H9 (cell line): ENCODE measurements around the gene RUNX2. TPM values are rescaled to one million over a fixed set of nuclear protein-coding genes. Genes with fewer than 3 reads are reported as not detected.
A peak's percentile ranks its signal among the peaks of the same experiment; 100 is the strongest.

Experiments
- DNase-seq: peaks from one replicate; pipeline ENCODE4 v3.0.0-alpha.2; 2017
- H2AFZ ChIP-seq: one replicate; pipeline ENCODE4 v1.6.1; 2013; ENCODE audit warnings: mild to moderate bottlenecking, low read length, control low read depth, moderate library complexity
- H2AK5ac ChIP-seq: 2 replicates; pipeline ENCODE4 v1.6.1; 2013; ENCODE audit warnings: low read length, control low read depth, mixed read lengths; ENCODE audit not compliant: insufficient read length
- H2BK120ac ChIP-seq: one replicate; pipeline ENCODE4 v1.6.1; 2013; ENCODE audit warnings: low read depth, mild to moderate bottlenecking, low read length, control low read depth, inconsistent platforms; ENCODE audit not compliant: poor library complexity, severe bottlenecking
- H2BK12ac ChIP-seq: 2 replicates; pipeline ENCODE4 v1.6.1; 2013; ENCODE audit warnings: low read length, control low read depth, mixed read lengths, low read depth; ENCODE audit not compliant: insufficient read length
- H2BK15ac ChIP-seq: 2 replicates; pipeline ENCODE4 v1.6.1; 2013; ENCODE audit warnings: low read depth, low read length, control low read depth
- H2BK20ac ChIP-seq: one replicate; pipeline ENCODE4 v1.6.1; 2013; ENCODE audit warnings: low read depth, mild to moderate bottlenecking, low read length, control low read depth, inconsistent platforms; ENCODE audit not compliant: poor library complexity, severe bottlenecking
- H2BK5ac ChIP-seq: 2 replicates; pipeline ENCODE4 v1.6.1; 2013; ENCODE audit warnings: low read length, control low read depth, mixed read lengths; ENCODE audit not compliant: insufficient read length
- H3K14ac ChIP-seq: 2 replicates; pipeline ENCODE4 v1.6.1; 2013; ENCODE audit warnings: low read length, control low read depth; ENCODE audit not compliant: insufficient read depth
- H3K18ac ChIP-seq: 2 replicates; pipeline ENCODE4 v1.6.1; 2013; ENCODE audit warnings: low read depth, mild to moderate bottlenecking, mixed read lengths, low read length, control low read depth; ENCODE audit not compliant: insufficient read length
- H3K23ac ChIP-seq: 2 replicates; pipeline ENCODE4 v1.6.1; 2013; ENCODE audit warnings: low read length, control low read depth, mixed read lengths, low read depth; ENCODE audit not compliant: insufficient read length
- H3K23me2 ChIP-seq: 2 replicates; pipeline ENCODE4 v1.6.1; 2013; ENCODE audit warnings: low read depth, mild to moderate bottlenecking, mixed read lengths, low read length, control low read depth; ENCODE audit not compliant: insufficient read length, poor library complexity, severe bottlenecking
- H3K27ac ChIP-seq: 2 replicates; pipeline ENCODE4 v1.5.1; 2013; ENCODE audit warnings: low read length, control low read depth, mixed read lengths, low read depth; ENCODE audit not compliant: insufficient read length
- H3K27me3 ChIP-seq: 2 replicates; pipeline ENCODE4 v1.6.1; 2013; ENCODE audit warnings: low read length, control low read depth, inconsistent platforms; ENCODE audit not compliant: insufficient read depth
- H3K4ac ChIP-seq: 2 replicates; pipeline ENCODE4 v1.6.1; 2013; ENCODE audit warnings: low read depth, mild to moderate bottlenecking, control low read depth, inconsistent platforms, low read length, moderate library complexity
- H3K4me1 ChIP-seq: 2 replicates; pipeline ENCODE4 v1.6.1; 2013; ENCODE audit warnings: low read length, control low read depth, inconsistent platforms; ENCODE audit not compliant: insufficient read depth
- H3K4me2 ChIP-seq: 2 replicates; pipeline ENCODE4 v1.6.1; 2013; ENCODE audit warnings: low read length, control low read depth, mixed read lengths; ENCODE audit not compliant: insufficient read length, insufficient read depth
- H3K56ac ChIP-seq: 2 replicates; pipeline ENCODE4 v1.6.1; 2013; ENCODE audit warnings: low read depth, mild to moderate bottlenecking, mixed read lengths, low read length, control low read depth; ENCODE audit not compliant: insufficient read length
- H3K79me1 ChIP-seq: 2 replicates; pipeline ENCODE4 v1.6.1; 2013; ENCODE audit warnings: low read depth, mild to moderate bottlenecking, moderate library complexity, low read length, control low read depth, inconsistent platforms; ENCODE audit not compliant: insufficient read depth, poor library complexity, severe bottlenecking
- H3K79me2 ChIP-seq: 2 replicates; pipeline ENCODE4 v1.6.1; 2013; ENCODE audit warnings: low read length, control low read depth, inconsistent platforms; ENCODE audit not compliant: insufficient read depth
- H3K9ac ChIP-seq: 2 replicates; pipeline ENCODE4 v1.6.1; 2013; ENCODE audit warnings: low read length, control low read depth, mixed read lengths; ENCODE audit not compliant: insufficient read length; ENCODE audit errors: extremely low read depth
- H3K9me3 ChIP-seq: one replicate; pipeline ENCODE4 v1.6.1; 2013; ENCODE audit warnings: low read depth, low read length, inconsistent platforms; ENCODE audit not compliant: control insufficient read depth
- H3T11ph ChIP-seq: one replicate; pipeline ENCODE4 v1.6.1; 2013; ENCODE audit warnings: mild to moderate bottlenecking, low read length, control low read depth, inconsistent platforms
- H4K20me1 ChIP-seq: one replicate; pipeline ENCODE4 v1.6.1; 2013; ENCODE audit not compliant: control insufficient read depth, insufficient read length, insufficient read depth
- H4K5ac ChIP-seq: 2 replicates; pipeline ENCODE4 v1.6.1; 2013; ENCODE audit warnings: low read depth, mild to moderate bottlenecking, mixed read lengths, low read length, control low read depth; ENCODE audit not compliant: insufficient read length
- H4K8ac ChIP-seq: replicated peaks from 2 replicates; pipeline ENCODE4 v1.6.1; 2013; ENCODE audit warnings: low read length, control low read depth, mixed read lengths, low read depth; ENCODE audit not compliant: insufficient read length
- H4K91ac ChIP-seq: 2 replicates; pipeline ENCODE4 v1.6.1; 2013; ENCODE audit warnings: low read depth, mild to moderate bottlenecking, moderate library complexity, mixed read lengths, low read length, control low read depth; ENCODE audit not compliant: insufficient read length
- H3K27ac Mint-ChIP-seq, 3 experiments: 2 replicates in 2 of 3; 3 replicates in 1 of 3; pipeline ENCODE4 v1.8.0; 2020 to 2021; ENCODE audit warnings: mixed read lengths in 3 of 3, mild to moderate bottlenecking in 1 of 3, moderate library complexity in 1 of 3
- H3K27me3 Mint-ChIP-seq: 2 replicates; pipeline ENCODE4 v1.8.0; 2021; ENCODE audit warnings: low read depth, mild to moderate bottlenecking, moderate library complexity, mixed read lengths
- H3K36me3 Mint-ChIP-seq, 3 experiments: 2 replicates in 2 of 3; 3 replicates in 1 of 3; pipeline ENCODE4 v1.8.0; 2020 to 2021; ENCODE audit warnings: low read depth in 3 of 3, mixed read lengths in 3 of 3; ENCODE audit not compliant: insufficient read depth in 1 of 3
- H3K4me1 Mint-ChIP-seq, 2 experiments: 2 replicates each; pipeline ENCODE4 v1.8.0; 2020; ENCODE audit warnings: mixed read lengths in 2 of 2
- H3K4me3 Mint-ChIP-seq, 2 experiments: 2 replicates in 1 of 2; 3 replicates in 1 of 2; pipeline ENCODE4 v1.8.0; 2020 to 2021; ENCODE audit warnings: mild to moderate bottlenecking in 2 of 2, mixed read lengths in 2 of 2, moderate library complexity in 1 of 2
- H3K9me3 Mint-ChIP-seq, 2 experiments: 2 replicates in 1 of 2; 3 replicates in 1 of 2; pipeline ENCODE4 v1.8.0; 2020; ENCODE audit warnings: mild to moderate bottlenecking in 2 of 2, mixed read lengths in 2 of 2, moderate library complexity in 1 of 2
- WGBS: extraction: QIAGEN DNeasy Blood & Tissue Kit; methylation state at CpG from one replicate; pipeline ENCODE4 v1.1.7; 2013; ENCODE audit warnings: missing lambda C conversion rate, low lambda C conversion rate, mixed read lengths; ENCODE audit not compliant: insufficient read length; ENCODE audit errors: extremely low coverage; 5-methylcytosine and 5-hydroxymethylcytosine counted together
- total RNA-seq: library from RNA; stranded (reverse); gene quantifications from 2 replicates; pipeline ENCODE4 v1.2.1, GENCODE V29; 2021
- TF ChIP-seq, protein P1 (sequence below): fragments of 200-600 bp; sonication (generic); conservative IDR thresholded peaks from 3 replicates; pipeline ENCODE4 v1.8.0; 2021; ENCODE audit warnings: antibody characterized with exemption, mild to moderate bottlenecking

RUNX2 gene
- total RNA-seq, 1 experiment from 2014 or later = 0.15 TPM

DNA sequence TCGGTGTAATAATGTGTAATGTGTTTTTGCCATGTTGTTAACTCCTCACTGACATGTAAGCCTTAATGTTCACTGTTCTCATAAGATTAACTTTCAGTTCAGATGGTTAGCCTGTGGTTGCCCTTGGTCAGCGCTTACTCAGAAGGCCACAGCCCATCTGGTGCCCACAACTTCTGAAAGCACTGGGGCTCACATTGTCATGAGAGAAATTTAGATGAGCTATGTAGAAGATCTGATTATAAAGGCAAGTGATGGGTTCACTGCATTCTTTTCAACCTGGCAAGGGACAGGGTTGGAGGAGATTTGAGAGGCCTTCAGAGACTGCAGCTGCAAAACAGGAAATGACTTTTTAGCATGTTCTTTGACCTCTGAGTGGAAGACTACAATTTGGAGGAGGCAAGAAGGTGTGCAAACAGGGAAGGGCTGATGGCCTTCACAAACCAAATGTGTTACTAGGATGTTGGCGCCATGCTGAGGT, 291.9 kb downstream of the RUNX2 start:
- Histone ChIP-seq H3K79me1 (no peaks in the 10 kb centered on the region), H3K56ac (no peak overlapping the region), H2AK5ac (no peak overlapping the region), H3K4me2 (no peak overlapping the region), H2AFZ (no peak overlapping the region), H4K20me1 (no peaks in the 10 kb centered on the region), H3K23ac (no peak overlapping the region), H3K27ac (no peak overlapping the region), H2BK20ac (no peak overlapping the region), H3K4ac (no peak overlapping the region), H3K27me3 (no peaks in the 10 kb centered on the region), H3T11ph (no peak overlapping the region), H3K23me2 (no peaks in the 10 kb centered on the region), H2BK15ac (no peak overlapping the region), H3K9ac (no peak overlapping the region), H4K91ac (no peak overlapping the region), H3K14ac (no peak overlapping the region), H2BK120ac (no peak overlapping the region), H2BK5ac (no peak overlapping the region), H3K18ac (no peak overlapping the region), H3K9me3 (no peaks in the 10 kb centered on the region), H3K79me2 (no peaks in the 10 kb centered on the region), H2BK12ac (no peak overlapping the region), H3K4me1 (no peaks in the 10 kb centered on the region), H4K8ac (no peak overlapping the region), H4K5ac (no peak overlapping the region)
- Mint-ChIP-seq H3K36me3 (no peaks in the 10 kb centered on the region; a peak in 1 of 7 replicates), H3K4me1 (peaks cover 4 to 5% of the 10 kb centered on the region in 2 experiments), H3K4me3 (no peak overlapping the region), H3K9me3 (no peaks in the 10 kb centered on the region), H3K27ac (peak overlapping the region in 1 of 3 experiments; percentile 52; a peak in 1 of 7 replicates), H3K27me3 (peaks cover 4% of the 10 kb centered on the region; the same call in 1 of the 2 replicates)
- WGBS = no CpG with 5 or more reads among the region's 3 CpGs
- no peak for DNase-seq
- TF ChIP-seq, protein P1, sequence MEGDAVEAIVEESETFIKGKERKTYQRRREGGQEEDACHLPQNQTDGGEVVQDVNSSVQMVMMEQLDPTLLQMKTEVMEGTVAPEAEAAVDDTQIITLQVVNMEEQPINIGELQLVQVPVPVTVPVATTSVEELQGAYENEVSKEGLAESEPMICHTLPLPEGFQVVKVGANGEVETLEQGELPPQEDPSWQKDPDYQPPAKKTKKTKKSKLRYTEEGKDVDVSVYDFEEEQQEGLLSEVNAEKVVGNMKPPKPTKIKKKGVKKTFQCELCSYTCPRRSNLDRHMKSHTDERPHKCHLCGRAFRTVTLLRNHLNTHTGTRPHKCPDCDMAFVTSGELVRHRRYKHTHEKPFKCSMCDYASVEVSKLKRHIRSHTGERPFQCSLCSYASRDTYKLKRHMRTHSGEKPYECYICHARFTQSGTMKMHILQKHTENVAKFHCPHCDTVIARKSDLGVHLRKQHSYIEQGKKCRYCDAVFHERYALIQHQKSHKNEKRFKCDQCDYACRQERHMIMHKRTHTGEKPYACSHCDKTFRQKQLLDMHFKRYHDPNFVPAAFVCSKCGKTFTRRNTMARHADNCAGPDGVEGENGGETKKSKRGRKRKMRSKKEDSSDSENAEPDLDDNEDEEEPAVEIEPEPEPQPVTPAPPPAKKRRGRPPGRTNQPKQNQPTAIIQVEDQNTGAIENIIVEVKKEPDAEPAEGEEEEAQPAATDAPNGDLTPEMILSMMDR = no peak
